Measurements from ENCODE around the gene ELMOD3.
"Not testable (repeated sequence)": the region's sequence is repeated elsewhere in the genome, so short reads cannot be mapped to it uniquely, and the experiment has no call there.

Gene ELMOD3

DNA sequence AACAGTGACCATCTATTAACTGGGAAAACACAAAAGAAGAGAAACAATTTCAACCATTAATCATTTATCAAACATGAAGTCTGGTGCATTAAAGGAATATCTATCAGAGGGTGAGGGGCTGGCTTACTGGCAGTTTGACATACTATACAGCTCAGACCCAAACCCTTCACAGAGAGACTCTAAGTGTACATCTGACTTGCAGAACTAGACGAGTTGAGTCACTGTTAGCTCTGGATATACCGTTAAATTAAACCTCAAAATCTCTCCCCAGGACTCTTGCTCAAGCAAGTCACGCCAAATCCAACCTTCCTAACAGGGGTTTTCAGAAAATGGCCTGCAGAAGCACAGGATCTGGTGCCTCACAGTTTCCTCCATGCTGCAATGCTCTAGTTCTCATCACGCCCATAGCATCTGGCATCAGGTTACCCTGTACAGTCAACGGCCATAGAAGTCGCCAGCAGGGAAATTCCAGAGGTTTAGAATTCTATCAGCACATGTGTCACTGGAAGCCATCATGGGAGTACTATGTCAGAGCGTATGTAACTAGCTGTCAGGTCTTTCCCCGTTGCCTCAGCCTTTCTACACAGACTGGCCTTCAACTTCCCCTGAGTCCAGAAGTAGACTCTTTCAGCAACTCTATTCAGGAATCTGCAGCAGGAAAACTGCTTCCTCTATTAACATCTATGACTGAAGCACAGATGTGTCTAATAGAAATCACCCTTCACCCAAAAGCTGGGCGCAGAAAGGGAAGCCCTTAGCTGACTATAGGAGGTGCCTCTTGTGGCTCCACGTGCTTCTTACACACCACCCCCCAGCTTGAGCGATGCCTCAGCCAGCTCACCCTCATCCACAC, 36.1 kb upstream of the ELMOD3 start:
- Histone ChIP-seq H3K27me3 (replicated peaks; ENCODE audit: control insufficient read depth, insufficient read depth, low read length, poor library complexity, severe bottlenecking) (no peaks in the 10 kb centered on the region), H3K36me3 (ENCODE audit: control insufficient read depth, insufficient read depth, low read length) (peaks cover 68% of the 10 kb centered on the region), H3K9me3 (ENCODE audit: control insufficient read depth, low read length) (no peaks in the 10 kb centered on the region), H3K4me1 (ENCODE audit: control insufficient read depth, insufficient read depth, low read length, poor library complexity, severe bottlenecking) (peaks cover 52% of the 10 kb centered on the region), H3K4me3 (ENCODE audit: insufficient read depth, low read depth, low read length, poor library complexity, severe bottlenecking) (no peak overlapping the region), H3K27ac (ENCODE audit: insufficient read depth, low read length, poor library complexity, severe bottlenecking) (peak overlapping the region; percentile 43)
- DNase-seq, result no peak

DNA sequence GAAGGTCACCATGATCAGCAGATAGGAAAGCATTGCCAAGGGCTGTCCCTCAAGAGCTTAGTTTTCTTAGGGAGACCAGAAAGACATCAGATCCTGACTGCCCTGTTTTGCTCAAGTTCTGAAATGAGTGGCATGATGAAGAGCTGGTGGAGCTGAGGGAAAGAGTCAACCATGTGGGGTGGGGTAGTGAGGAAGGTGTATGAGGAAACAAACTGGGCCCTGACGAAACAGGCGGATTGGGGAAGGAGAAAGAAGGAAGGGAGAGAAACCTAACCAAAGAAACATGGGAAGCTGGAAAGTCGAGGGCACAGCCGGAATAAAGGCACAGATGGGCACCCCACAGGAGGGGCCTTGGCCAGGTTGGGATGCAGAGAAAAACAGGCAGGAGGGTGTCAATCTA, 34.8 kb upstream of the ELMOD3 start:
- Histone ChIP-seq H3K9me3 (ENCODE audit: control insufficient read depth, low read length) (no peaks in the 10 kb centered on the region), H3K27me3 (replicated peaks; ENCODE audit: control insufficient read depth, insufficient read depth, low read length, poor library complexity, severe bottlenecking) (no peaks in the 10 kb centered on the region), H3K4me1 (ENCODE audit: control insufficient read depth, insufficient read depth, low read length, poor library complexity, severe bottlenecking) (peaks cover 65% of the 10 kb centered on the region), H3K4me3 (ENCODE audit: insufficient read depth, low read depth, low read length, poor library complexity, severe bottlenecking) (no peak overlapping the region), H3K27ac (ENCODE audit: insufficient read depth, low read length, poor library complexity, severe bottlenecking) (peak overlapping the region; percentile 16), H3K36me3 (ENCODE audit: control insufficient read depth, insufficient read depth, low read length) (peaks cover 73% of the 10 kb centered on the region)
- DNase-seq, result no peak

DNA sequence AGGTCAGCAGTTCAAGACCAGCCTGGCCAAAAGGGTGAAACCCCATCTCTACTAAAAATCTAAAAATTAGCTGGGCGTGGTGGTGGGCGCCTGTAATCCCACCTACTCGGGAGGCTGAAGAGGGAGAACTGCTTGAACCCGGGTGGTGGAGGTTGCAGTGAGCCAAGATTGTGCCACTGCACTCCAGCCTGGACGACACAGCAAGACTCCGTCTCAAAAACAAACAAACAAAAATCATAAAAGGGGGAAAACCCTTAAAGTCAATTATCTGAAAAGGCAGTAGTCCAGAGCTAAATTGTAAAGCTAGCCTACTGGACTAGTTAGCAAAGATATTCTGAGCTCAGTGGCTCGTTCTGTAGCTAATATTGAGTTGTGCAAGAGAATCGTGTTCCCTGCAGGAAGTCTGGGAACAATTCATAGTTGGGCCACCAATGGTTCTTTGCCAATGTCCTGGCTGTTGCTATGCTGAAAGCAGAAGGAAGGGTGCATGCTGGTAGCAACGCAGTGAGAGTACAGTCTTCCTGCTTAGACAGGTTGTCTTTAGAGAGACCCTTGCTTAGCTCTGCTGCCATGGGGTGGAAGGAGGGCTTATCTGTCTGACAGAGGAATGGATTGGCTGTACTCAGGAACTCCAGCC, 31.1 kb upstream of the ELMOD3 start:
- H3K4me1 ChIP-seq (ENCODE audit: control insufficient read depth, insufficient read depth, low read length, poor library complexity, severe bottlenecking), result peaks cover 67% of the 10 kb centered on the region
- H3K27me3 ChIP-seq (replicated peaks; ENCODE audit: control insufficient read depth, insufficient read depth, low read length, poor library complexity, severe bottlenecking), result no peaks in the 10 kb centered on the region
- peaks cover 57% of the 10 kb centered on the region for H3K36me3 ChIP-seq (ENCODE audit: control insufficient read depth, insufficient read depth, low read length)
- DNase-seq, result no peak
- H3K9me3 ChIP-seq (ENCODE audit: control insufficient read depth, low read length), result no peaks in the 10 kb centered on the region
- peak overlapping the region; percentile 35 for H3K27ac ChIP-seq (ENCODE audit: insufficient read depth, low read length, poor library complexity, severe bottlenecking)
- H3K4me3 ChIP-seq (ENCODE audit: insufficient read depth, low read depth, low read length, poor library complexity, severe bottlenecking), result peak overlapping the region; percentile 17

GRCh38 chr2:85323988-85324367, 30.6 kb upstream of the ELMOD3 start:
- DNase-seq; H3K9me3 ChIP-seq (ENCODE audit: control insufficient read depth, low read length); H3K27me3 ChIP-seq (replicated peaks; ENCODE audit: control insufficient read depth, insufficient read depth, low read length, poor library complexity, severe bottlenecking): not testable (repeated sequence)
- H3K4me3 ChIP-seq (ENCODE audit: insufficient read depth, low read depth, low read length, poor library complexity, severe bottlenecking), result peak overlapping the region; percentile 17
- H3K27ac ChIP-seq (ENCODE audit: insufficient read depth, low read length, poor library complexity, severe bottlenecking), result peak overlapping the region; percentile 95
- H3K36me3 ChIP-seq (ENCODE audit: control insufficient read depth, insufficient read depth, low read length), result peaks cover 57% of the 10 kb centered on the region
- peaks cover 66% of the 10 kb centered on the region for H3K4me1 ChIP-seq (ENCODE audit: control insufficient read depth, insufficient read depth, low read length, poor library complexity, severe bottlenecking)

- no peak for DNase-seq
- no peaks in the 10 kb centered on the region for H3K9me3 ChIP-seq (ENCODE audit: control insufficient read depth, low read length)
- peaks cover 50% of the 10 kb centered on the region for H3K36me3 ChIP-seq (ENCODE audit: control insufficient read depth, insufficient read depth, low read length)
- H3K4me3 ChIP-seq (ENCODE audit: insufficient read depth, low read depth, low read length, poor library complexity, severe bottlenecking), result peak overlapping the region; percentile 82
- no peaks in the 10 kb centered on the region for H3K27me3 ChIP-seq (replicated peaks; ENCODE audit: control insufficient read depth, insufficient read depth, low read length, poor library complexity, severe bottlenecking)
- H3K27ac ChIP-seq (ENCODE audit: insufficient read depth, low read length, poor library complexity, severe bottlenecking), result peak overlapping the region; percentile 95
- peaks cover 58% of the 10 kb centered on the region for H3K4me1 ChIP-seq (ENCODE audit: control insufficient read depth, insufficient read depth, low read length, poor library complexity, severe bottlenecking)
Measured at GRCh38 chr2:85324639-85325465, 29.7 kb upstream of the ELMOD3 start.

GRCh38 chr2:85325466-85325811, 29.1 kb upstream of the ELMOD3 start:
- peak overlapping the region; percentile 95 for H3K27ac ChIP-seq (ENCODE audit: insufficient read depth, low read length, poor library complexity, severe bottlenecking)
- peaks cover 52% of the 10 kb centered on the region for H3K4me1 ChIP-seq (ENCODE audit: control insufficient read depth, insufficient read depth, low read length, poor library complexity, severe bottlenecking)
- no peaks in the 10 kb centered on the region for H3K9me3 ChIP-seq (ENCODE audit: control insufficient read depth, low read length)
- H3K36me3 ChIP-seq (ENCODE audit: control insufficient read depth, insufficient read depth, low read length), result peaks cover 44% of the 10 kb centered on the region
- H3K4me3 ChIP-seq (ENCODE audit: insufficient read depth, low read depth, low read length, poor library complexity, severe bottlenecking), result peak overlapping the region; percentile 82
- no peak for DNase-seq
- H3K27me3 ChIP-seq (replicated peaks; ENCODE audit: control insufficient read depth, insufficient read depth, low read length, poor library complexity, severe bottlenecking), result no peaks in the 10 kb centered on the region

DNA sequence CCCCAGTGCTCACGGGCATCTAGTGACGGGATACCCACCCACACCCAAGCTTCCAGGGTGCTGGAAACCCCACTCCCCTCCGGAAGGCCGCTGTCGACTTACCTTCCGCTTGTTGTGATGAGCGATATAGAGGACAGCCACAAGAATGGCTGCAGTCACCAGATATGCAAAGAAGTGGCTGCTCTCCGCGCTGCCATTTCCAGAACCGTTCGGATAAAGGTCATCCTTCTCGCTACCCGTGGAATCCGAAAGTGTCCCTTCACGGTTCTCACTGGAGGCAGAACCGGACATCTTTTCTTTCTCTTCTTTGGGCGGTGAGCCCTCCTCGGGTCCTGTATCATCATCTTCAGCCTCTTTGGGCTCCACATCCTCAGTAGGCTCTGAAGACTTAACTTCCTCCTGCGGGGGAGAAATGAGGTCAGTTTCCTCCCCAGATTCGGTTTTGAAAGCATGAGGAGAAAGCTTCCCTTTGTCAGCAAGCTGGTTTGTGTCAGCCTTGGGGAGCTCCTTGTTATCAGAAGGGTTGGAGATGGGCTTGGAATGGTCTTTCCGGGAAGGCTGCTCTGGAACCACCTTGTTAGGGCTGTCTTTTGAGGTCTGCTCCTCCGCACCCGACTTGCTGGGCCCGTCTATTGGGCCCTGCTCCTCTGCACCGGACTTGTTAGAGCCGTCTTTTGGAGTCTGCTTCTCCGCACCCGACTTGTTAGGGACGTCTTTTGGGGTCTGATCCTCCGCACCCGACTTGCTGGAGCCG, 28.0 kb upstream of the ELMOD3 start:
- peaks cover 32% of the 10 kb centered on the region for H3K36me3 ChIP-seq (ENCODE audit: control insufficient read depth, insufficient read depth, low read length)
- H3K4me1 ChIP-seq (ENCODE audit: control insufficient read depth, insufficient read depth, low read length, poor library complexity, severe bottlenecking), result peaks cover 40% of the 10 kb centered on the region

DNA sequence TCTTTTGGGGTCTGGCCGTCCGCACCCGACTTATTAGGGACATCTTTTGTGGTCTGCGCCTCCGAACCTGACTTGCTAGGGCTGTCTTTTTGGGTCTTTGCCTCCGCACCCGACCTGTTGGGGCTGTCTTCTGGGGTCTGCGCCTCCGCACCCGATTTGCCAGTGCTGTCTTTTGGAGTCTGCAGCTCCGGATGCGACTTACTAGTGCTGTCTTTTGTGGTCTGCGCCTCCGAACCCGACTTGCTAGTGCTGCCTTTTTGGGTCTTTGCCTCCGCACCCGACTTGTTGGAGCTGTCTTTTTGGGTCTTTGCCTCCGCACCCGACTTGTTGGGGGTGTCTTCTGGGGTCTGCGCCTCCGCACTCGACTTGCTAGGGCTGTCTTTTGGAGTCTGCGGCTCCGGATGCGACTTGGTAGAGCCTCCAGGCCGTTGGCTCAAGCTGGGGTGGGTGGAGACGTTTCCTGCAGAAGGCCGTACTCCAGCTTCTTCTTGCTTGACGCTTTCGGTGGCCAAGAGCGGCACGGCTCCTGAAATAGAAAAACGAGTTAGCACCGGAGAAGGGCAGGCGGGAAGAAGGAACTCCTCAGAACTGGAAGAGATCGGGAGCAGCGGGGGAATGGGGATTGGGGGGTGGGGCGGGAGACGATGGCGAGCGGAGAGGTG, 27.3 kb upstream of the ELMOD3 start:
- Histone ChIP-seq H3K4me1 (ENCODE audit: control insufficient read depth, insufficient read depth, low read length, poor library complexity, severe bottlenecking) (peaks cover 33% of the 10 kb centered on the region), H3K4me3 (ENCODE audit: insufficient read depth, low read depth, low read length, poor library complexity, severe bottlenecking) (peak overlapping the region; percentile 82), H3K36me3 (ENCODE audit: control insufficient read depth, insufficient read depth, low read length) (peaks cover 25% of the 10 kb centered on the region), H3K27ac (ENCODE audit: insufficient read depth, low read length, poor library complexity, severe bottlenecking) (peak overlapping the region; percentile 95), H3K9me3 (ENCODE audit: control insufficient read depth, low read length) (no peaks in the 10 kb centered on the region), H3K27me3 (replicated peaks; ENCODE audit: control insufficient read depth, insufficient read depth, low read length, poor library complexity, severe bottlenecking) (no peaks in the 10 kb centered on the region)
- DNase-seq, result peak; percentile 26 to 42 (median 41)

More for the DNA sequence above, 28.0 kb upstream of the ELMOD3 start:
- Histone ChIP-seq H3K9me3 (ENCODE audit: control insufficient read depth, low read length) (no peaks in the 10 kb centered on the region), H3K27ac (ENCODE audit: insufficient read depth, low read length, poor library complexity, severe bottlenecking) (peak overlapping the region; percentile 95), H3K4me3 (ENCODE audit: insufficient read depth, low read depth, low read length, poor library complexity, severe bottlenecking) (peak overlapping the region; percentile 82), H3K27me3 (replicated peaks; ENCODE audit: control insufficient read depth, insufficient read depth, low read length, poor library complexity, severe bottlenecking) (no peaks in the 10 kb centered on the region)
- DNase-seq, result peak; percentile 25 to 43 (median 36)

All from effector memory CD4-positive, alpha-beta T cell (primary cell).